ENCODE data around the gene ZNF382.
"Not testable (repeated sequence)": the region's sequence is repeated elsewhere in the genome, so short reads cannot be mapped to it uniquely, and the experiment has no call there.

Gene ZNF382

DNA sequence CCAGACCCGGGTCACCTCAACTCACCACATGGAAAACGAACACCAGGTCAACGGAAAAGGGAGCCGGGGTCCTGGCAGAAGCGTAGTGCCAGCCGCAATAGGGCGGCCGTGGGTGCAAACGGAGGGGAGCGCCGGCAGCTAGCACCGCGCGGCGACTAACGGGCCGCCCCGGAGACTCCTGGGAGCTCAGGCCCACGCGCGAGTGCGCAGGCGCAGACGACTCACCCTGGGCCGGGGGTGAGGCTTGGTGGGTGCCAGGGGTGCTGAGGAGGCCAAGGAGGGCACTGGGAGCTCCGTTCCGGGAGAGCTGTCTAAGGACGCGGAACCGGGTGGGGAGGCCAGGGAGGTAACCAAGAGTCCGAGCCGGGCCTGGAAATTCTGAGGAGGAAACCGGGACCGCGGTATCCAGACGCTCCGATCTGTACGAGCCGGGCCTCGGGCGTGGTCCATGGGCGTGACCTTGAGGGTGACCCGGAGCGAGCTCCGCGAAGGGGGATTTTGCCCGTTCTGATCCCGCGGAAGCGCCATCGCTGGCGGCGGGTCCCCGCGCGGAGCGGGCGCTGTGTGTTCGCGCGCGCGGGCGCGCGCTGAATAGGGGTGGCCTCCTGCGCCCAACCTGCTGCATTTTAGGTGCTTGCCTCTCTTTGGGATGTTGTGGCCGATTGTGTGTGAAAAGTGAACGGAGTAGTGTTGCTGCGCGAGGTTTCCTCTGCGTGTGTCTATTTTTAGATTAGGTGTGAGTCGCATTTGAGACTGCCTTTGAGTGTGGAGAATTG is at the start of gene ZNF382:
TSS of gene ZNF382 (plus strand) at position 213 of the 776 bp plus-strand sequence. CDS start 4,602 bp downstream, outside the sequence.
- peak; percentile 73 to 78 for DNase-seq (ENCODE audit: low read depth in 2 of 2, low spot score in 1 of 2)

DNA sequence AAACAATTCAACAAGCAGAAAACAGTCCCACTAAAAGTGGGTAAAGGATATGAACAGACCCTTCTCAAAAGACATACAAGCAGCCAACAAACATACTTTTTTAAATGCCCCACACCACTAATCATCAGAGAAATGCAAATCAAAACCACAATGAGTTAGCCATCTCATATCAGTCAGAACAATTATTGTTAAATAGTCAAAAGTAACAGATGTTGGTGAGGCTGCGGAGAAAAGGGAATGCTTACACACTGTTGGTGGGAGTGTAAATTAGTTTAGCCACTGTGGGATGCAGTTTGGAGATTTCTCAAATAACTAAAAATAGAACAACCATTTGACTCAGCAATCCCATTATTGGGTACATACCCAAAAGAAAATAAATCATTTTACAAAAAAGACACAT is 40.7 kb upstream of the ZNF382 start:
- no peak for DNase-seq (ENCODE audit: low read depth in 2 of 2, low spot score in 1 of 2)

DNA sequence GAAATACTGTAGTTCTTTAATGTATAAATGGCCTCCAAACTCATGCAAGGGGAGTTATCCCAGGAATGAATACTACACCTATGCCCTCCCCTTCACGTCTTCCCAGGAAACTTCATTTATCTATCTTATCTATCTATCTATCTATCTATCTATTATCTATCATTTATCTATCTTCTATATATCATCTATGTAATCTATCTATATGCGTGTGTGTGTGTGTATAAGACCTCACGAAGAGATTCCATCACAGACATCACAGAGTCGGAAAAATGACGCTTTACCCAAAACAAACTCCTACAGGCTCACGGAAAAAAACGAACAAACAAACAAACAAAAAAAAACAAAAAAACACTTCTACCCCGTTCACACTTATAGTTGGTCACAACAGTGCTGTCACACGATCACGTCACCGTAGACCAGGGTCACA is 32.5 kb upstream of the ZNF382 start:
- DNase-seq (ENCODE audit: low read depth in 2 of 2, low spot score in 1 of 2) = no peak

DNA sequence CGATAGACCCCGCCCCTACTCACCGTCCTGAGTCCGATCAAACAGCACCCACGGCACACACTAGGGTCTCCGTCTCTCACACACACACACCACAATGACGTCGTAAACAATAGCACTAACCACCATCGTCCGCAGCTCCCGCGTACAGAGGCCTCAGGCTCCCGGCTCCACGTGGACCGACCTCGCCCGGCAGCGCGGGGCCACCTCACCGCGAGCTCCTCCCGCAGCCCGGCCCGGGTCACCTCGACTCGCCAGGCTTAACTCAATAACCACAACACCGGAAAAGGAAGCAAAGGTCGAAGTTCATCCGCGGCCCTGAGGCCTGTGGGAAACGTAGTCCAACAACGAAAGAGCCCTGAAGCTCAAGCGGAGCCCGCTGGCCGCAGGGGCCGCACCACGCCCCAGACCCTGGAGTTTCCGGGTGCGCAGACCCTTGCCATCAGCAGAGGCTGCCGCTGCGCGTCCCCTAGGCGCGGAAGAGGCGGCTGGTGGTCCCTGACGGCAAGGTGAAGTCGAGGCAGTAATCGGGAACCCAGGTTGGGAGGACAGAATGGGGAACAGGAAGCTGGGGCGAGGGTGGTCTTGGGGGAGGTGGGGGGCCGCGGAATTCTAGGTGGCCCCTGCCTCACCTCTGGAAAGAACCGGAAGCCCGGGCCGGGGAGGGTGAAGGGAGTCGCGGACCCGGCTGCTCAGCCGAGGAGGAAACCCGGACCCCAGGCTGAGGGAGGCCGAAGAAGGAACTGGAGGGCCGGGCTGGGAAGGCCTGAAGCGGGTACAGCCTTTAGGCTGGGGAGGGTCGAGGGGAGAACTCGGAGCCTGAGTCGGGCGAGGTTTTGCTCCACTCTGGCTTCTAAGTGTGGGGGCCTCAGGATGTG is 31.9 kb upstream of the ZNF382 start, which contains the start of gene ZNF529:
TSS of gene ZNF529 (minus strand) at position 273 of the 875 bp plus-strand sequence. CDS start 946 bp downstream, outside the sequence.
- DNase-seq (ENCODE audit: low read depth in 2 of 2, low spot score in 1 of 2) = peak; percentile 63 to 74

DNA sequence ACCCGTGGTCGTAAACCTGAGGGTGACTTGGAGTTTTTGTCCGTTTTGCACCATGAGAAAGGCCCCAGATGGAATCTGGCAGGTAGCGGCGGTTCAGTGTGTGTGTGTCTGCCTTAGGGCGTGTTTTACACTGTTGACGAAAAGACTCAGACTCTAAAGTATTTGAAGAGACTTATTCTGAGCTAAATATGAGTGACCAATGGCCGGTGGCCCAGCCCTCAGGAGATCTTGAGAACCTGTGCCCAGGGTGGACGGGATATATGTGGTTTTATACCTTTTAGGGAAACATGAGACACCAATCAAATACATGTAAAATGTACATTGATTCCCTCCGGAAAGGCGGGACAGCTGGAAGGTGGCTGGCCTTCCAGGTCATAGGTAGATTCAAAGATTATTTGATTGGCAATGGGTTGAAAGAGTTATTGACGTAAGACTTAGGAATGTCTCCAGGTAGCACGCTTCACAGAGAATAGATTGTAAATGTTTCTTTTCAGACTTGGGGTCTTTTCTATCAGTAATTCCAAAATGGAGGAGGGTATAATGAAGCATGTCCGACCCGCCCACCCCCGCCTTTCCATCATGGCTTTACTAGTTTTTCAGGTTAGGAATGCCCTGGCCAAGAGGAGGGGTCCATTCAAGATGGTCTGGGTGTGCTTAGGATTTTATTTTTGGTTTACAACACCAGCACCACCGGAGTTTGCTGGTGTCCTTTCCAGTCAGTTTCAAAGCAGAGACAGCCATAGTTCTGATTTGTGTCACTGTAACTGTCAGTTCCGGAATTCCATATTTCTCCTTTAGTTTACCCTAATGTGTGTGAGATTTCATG is 31.0 kb upstream of the ZNF382 start:
- no peak for DNase-seq (ENCODE audit: low read depth in 2 of 2, low spot score in 1 of 2)

DNA sequence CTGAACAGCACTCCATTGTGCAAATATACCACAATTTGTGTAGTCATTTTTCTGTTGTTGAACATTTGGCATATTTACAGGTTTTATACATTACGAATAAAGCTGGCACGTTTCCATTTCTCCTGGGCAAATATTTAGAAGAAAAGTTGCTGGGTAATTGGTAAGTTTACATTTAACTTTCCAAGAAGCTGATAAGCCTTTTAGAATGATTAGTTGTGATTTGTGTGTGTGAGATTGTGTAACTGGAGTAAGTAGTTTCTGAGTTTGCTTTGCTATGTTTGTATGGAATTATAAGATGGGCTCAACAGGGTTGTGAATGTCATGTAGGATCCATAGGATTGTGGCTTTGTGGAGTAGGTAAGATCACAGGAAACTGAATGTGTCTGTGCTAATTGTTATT is 30.4 kb upstream of the ZNF382 start:
- no peak for DNase-seq (ENCODE audit: low read depth in 2 of 2, low spot score in 1 of 2)

DNA sequence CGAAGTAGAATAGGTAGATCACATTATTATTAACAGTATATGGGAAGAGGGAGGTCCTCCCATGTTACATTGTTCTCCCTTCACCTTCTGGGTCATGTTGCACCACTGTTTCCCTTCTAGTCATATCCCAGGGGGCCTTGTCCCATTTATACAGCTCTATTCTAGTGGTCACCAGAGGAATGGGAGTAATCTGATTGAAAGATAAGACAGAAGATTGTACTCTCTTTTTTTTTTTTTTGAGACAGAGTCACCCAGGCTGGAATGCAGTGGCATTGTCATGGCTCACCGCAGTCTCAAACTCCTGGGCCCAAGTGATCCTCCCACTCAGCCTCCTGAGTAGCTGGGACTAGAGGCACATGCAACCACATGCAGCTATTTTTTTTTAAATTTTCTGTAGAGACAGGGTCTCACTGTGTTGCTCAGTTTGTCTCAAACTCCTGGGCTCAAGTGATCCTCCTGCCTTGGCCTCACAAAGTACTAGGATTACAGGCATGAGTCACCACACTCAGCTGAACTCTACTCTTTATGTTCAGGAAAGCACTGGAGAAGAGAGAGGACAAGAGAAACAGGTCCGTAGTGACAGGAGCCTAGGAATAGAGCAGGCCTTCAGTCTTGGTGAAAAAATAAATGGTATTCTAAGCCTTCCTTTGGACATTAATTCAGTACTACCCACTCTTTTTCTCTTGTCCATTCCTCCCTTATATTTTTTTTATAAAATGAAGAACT is 27.7 kb upstream of the ZNF382 start:
- DNase-seq (ENCODE audit: low read depth in 2 of 2, low spot score in 1 of 2) = no peak

DNA sequence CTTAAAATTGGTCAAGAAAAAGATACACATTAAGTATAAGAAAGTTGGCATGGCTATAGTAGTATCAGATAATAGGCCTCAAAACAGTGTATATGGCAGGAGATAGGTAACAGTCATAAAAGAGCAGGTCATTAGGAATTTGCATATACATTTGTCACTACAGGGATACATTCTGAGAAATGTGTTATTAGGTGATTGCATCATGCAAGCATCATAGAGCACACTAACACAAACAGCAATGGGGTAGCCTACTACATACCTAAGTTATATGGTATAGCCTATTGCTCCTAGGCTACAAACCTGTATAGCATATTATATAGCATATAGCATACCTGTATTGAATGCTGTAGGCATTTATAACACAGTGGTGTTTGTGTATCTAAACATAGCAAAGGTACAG is 25.9 kb upstream of the ZNF382 start:
- no peak for DNase-seq (ENCODE audit: low read depth in 2 of 2, low spot score in 1 of 2)

DNA sequence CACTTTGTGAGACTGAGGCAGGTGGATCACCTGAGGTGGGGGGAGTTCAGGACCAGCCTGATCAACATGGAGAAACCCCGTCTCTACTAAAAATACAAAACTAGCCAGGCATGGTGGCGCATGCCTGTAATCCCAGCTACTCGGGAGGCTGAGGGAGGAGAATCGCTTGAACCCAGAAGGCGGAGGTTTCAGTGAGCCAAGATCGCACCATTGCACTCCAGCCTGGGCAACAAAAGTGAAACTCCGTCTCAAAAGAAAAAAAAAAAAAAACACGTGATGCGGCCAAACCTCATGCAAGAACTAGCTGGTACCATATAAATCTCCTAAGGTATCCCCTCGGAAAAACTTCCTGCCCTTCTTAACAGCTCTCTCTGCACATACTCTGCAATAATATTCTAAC is 2.4 kb upstream of the ZNF382 start:
- DNase-seq (ENCODE audit: low read depth in 2 of 2, low spot score in 1 of 2) = not testable (repeated sequence)

DNA sequence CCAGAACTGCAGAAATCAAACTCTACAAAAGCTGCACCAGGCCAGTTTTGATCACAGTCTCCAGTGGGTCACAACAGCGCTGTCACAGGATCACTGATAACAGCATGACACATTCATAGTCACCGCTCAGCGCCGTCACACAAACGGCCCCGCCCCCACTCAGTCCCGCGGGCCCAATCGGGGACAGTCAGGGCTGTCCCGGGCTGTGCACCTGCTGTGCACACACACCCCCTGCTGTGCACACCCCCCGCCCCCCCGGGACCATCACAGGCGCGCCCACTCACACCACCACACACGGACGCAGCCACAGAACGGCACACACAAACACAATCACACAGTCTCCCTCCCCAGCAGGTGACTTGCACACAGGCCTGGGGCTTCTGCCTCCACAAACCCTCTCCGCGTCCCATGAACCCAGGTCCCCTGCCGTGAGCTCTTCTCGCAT is 435 bp upstream of the ZNF382 start:
- peak; percentile 73 to 83 for DNase-seq (ENCODE audit: low read depth in 2 of 2, low spot score in 1 of 2)

DNA sequence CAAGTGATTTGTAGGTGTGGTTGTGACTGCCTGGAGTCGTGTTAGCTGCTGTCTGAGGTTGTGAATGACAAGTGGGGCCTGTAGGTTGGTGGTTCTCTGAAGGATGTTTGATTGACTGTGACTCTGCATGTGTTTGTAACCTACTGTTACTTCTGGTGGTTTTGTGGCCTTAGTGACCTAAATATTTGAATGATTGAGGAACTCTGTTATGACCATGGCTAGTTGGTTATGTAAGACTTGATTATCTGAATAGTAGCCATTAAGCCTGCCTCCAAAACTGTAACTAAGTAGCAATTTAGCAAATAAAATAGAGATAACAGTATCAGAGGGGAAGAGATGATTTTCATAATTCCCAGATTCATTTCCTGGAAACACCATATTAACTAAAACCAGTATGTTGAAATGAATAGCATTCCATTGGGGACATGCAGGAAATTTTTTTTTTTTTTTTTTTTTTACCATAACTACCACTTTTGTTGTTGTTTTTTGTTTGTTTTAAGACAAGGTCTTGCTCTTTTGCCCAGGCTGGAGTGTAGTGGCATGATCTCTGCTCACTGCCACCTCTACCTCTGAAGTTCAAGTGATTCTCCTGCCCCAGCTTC is 865 bp downstream of the ZNF382 start:
- DNase-seq (ENCODE audit: low read depth in 2 of 2, low spot score in 1 of 2) = no peak

DNA sequence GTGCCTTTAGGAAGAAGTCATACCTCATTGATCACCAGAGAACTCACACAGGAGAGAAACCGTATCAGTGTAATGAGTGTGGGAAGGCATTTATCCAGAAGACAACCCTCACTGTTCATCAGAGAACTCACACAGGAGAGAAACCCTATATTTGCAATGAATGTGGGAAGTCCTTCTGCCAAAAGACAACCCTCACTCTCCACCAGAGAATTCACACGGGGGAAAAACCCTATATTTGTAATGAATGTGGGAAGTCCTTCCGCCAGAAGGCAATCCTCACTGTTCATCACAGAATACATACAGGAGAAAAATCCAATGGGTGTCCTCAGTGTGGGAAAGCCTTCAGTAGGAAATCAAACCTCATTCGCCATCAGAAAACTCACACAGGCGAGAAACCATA is 21.9 kb downstream of the ZNF382 start:
- DNase-seq (ENCODE audit: low read depth in 2 of 2, low spot score in 1 of 2) = no peak

DNA sequence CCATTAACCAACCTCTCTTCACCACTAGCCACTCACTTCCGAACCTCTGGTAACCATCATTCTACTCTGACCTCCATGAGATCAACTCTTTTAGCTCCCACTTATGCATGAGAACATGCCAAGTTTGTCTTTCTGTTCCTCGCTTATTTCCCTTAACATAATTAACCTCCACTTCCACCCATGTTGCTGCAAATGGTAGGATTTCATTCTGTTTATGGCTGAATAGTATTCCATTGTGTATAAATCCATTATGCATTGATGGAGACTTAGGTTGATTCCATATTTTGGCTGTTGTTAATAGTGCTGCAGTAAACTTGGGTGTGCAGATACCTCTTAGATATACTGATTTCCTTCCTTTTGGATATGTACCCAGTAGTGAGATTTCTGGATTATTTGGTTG is 30.2 kb downstream of the ZNF382 start:
- no peak for DNase-seq (ENCODE audit: low read depth in 2 of 2, low spot score in 1 of 2)

DNA sequence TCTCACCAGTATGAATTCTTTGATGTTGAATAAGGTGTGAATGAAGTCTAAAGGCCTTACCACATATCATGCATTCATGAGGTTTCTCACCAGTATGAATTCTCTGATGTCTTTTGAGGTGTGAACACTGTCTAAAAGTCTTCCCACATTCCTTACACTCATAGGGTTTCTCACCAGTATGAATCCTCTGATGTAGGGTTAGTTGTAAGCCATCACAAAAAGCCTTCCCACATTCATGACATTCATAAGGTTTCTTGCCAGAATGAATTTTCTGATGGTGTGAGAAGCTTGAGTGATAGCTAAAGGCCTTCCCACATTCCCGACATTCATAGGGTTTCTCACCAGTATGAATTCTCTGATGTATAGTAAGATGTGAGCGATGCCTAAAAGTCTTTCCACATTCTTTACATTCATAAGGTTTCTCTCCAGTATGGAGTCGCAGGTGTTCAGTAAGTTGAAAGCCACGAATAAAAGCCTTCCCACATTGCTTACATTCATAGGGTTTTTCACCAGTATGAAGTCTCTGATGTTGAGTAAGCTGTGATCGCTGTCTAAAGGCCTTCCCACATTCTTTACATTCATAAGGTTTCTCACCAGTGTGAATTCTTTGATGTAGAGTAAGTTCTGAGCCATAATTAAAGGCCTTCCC is 33.9 kb downstream of the ZNF382 start:
- DNase-seq (ENCODE audit: low read depth in 2 of 2, low spot score in 1 of 2) = no peak

DNA sequence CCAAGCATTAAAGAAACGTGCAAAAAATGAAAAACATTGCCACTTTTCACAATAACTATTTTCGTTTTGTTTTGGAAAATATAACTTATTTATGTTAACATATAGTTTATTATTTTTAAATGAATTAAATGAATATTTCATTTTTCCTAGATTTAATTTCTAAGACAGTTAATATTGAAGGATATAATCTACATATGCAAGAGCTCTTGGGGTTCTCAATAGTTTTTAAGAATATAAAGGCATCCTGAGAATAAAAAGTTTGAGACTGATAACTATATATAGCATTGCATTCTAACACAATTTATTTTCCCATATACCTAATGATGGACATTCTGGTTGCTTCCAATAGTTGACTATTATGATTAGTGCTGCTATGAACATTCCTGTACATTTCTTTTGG is 41.6 kb downstream of the ZNF382 start:
- no peak for DNase-seq (ENCODE audit: low read depth in 2 of 2, low spot score in 1 of 2)

DNA sequence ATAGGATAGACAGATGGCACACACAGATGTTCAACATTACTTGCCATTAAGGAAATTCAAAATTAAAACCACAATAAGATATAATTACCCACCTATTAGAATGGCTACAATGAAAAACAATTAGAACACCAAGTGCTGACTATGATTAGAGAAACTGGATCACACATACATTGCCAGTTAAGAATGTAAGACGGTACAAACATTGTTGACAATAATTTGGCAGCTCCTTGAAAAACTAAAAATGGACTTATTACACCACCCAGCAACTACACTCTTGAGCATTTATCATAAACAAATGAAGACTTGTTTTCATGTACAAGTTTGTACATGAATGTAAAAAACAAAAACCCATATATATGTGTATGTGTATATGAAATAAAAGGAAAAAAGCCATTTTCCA is 47.8 kb downstream of the ZNF382 start:
- DNase-seq (ENCODE audit: low read depth in 2 of 2, low spot score in 1 of 2) = no peak

DNA sequence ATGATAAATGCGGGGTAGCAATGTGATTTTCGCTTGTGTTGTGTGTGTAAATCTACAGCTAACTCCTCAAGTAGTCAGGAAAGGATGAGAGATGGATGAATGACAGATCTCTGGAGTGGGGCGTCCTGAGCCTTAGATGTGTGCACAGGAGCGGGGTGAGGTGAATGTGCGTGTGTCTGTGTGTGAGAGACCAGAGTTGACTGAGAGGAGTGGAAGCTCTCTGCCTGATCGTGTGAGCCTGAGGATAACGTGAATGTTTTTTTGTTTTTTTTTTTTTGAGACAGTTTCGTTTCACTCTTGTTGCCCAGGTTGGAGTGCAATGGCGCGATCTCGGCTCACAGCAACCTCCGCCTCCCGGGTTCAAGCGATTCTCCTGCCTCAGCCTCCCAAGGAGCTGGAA is 60.7 kb downstream of the ZNF382 start:
- no peak for DNase-seq (ENCODE audit: low read depth in 2 of 2, low spot score in 1 of 2)

DNA sequence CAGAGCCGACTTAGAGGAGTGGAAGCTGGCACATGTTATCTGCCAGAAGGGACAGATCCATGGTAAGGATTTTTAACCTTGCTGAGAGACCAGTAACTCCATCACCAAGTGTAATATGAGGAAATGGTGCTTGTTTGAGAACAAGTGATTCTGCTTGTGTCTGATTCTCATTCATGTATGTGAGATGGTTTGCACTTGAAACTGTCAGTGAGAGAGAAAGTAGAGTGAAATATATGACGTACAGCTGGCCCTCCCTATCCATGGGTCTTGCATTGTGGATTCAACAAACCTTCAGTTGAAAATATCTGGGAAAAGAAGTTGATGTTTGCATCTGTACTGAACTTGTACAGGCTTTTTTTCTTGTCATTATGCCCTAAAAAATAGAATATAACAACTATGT is 63.5 kb downstream of the ZNF382 start:
- DNase-seq (ENCODE audit: low read depth in 2 of 2, low spot score in 1 of 2) = no peak

DNA sequence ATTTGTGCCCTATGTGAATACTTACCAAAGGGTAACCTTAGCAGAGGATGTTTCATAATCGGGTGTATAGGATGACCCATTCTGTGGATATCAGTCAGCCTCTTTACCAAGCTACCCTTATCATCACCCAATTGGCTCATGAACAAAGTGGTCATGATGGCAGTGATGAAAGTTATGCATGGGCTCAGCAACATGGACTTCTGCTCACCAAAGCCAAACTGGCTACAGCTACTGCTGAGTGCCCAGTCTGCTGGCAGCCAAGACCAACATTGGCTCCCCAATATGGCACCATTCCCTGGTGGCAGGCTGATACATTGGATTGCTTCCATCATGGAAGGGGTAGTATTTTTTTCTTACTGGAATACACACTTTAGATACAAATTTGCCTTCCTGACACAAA is 67.3 kb downstream of the ZNF382 start:
- DNase-seq (ENCODE audit: low read depth in 2 of 2, low spot score in 1 of 2) = no peak

DNA sequence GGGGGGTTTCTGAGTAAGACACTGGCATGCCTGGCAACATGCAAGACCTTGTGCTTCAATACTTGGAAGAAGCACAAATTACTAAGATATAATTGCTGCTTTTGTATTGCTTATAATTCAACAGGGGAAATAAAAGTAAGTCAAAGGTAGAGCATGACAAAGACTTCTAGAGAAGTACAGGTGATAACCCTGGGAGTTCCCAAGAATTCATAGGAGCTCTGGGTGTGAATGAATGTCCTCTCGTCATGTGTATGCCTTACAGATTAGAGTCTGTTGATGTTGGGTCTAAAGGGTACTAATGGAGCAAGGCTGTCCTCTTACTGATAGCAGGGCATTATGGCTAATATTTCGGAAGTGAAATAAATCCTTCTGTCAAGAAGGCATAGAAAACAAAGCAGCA is 69.1 kb downstream of the ZNF382 start:
- DNase-seq (ENCODE audit: low read depth in 2 of 2, low spot score in 1 of 2) = no peak
